ENCODE data around the gene GBP2. TPM values are rescaled to one million over a fixed set of nuclear protein-coding genes. Genes with fewer than 3 reads are reported as not detected.
"Not testable (repeated sequence)": the region's sequence is repeated elsewhere in the genome, so short reads cannot be mapped to it uniquely, and the experiment has no call there.

The GBP2 gene
- total RNA-seq, 1 donor from 2014 or later: not detected

DNA sequence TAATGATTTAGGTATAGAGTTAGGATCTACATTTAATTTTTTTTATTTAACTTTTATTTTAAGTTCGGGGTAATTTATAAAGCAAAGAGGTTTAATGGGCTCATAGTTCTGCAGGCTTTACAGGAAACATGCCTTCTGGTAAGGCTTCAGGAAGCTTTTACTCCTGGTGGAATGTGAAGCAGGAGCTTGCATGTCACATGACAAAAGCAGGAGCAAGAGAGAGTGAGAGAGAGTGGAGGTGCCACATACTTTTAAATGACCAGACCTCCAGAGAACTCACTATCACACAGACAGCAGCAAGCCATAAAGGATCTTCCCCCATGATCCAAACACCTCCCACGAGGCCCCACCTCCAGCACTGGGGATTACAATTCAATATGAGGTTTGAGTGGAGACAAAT is 17.6 kb upstream of the GBP2 start:
- Mint-ChIP-seq H3K27me3 (ENCODE audit: unreplicated experiment) (peaks cover 1% of the 10 kb centered on the region), H3K4me3 (ENCODE audit: unreplicated experiment) (no peak overlapping the region), H3K4me1 (ENCODE audit: low read depth, unreplicated experiment) (peaks cover 3% of the 10 kb centered on the region), H3K27ac (ENCODE audit: unreplicated experiment) (no peak overlapping the region), H3K36me3 (ENCODE audit: unreplicated experiment) (no peaks in the 10 kb centered on the region), H3K9me3 (ENCODE audit: unreplicated experiment) (no peaks in the 10 kb centered on the region)
- no peak for DNase-seq
- TF ChIP-seq, protein P1, sequence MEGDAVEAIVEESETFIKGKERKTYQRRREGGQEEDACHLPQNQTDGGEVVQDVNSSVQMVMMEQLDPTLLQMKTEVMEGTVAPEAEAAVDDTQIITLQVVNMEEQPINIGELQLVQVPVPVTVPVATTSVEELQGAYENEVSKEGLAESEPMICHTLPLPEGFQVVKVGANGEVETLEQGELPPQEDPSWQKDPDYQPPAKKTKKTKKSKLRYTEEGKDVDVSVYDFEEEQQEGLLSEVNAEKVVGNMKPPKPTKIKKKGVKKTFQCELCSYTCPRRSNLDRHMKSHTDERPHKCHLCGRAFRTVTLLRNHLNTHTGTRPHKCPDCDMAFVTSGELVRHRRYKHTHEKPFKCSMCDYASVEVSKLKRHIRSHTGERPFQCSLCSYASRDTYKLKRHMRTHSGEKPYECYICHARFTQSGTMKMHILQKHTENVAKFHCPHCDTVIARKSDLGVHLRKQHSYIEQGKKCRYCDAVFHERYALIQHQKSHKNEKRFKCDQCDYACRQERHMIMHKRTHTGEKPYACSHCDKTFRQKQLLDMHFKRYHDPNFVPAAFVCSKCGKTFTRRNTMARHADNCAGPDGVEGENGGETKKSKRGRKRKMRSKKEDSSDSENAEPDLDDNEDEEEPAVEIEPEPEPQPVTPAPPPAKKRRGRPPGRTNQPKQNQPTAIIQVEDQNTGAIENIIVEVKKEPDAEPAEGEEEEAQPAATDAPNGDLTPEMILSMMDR (IDR thresholded peaks at IDR 0.05; ENCODE audit: partially characterized antibody, unreplicated experiment): no peak

- Mint-ChIP-seq H3K4me1 (ENCODE audit: low read depth, unreplicated experiment) (no peaks in the 10 kb centered on the region), H3K4me3 (ENCODE audit: unreplicated experiment) (no peak overlapping the region), H3K27ac (ENCODE audit: unreplicated experiment) (no peak overlapping the region), H3K36me3 (ENCODE audit: unreplicated experiment) (no peaks in the 10 kb centered on the region), H3K9me3 (ENCODE audit: unreplicated experiment) (no peaks in the 10 kb centered on the region), H3K27me3 (ENCODE audit: unreplicated experiment) (peaks cover 1% of the 10 kb centered on the region)
- no peak for DNase-seq
- TF ChIP-seq, protein P1 (IDR thresholded peaks at IDR 0.05; ENCODE audit: partially characterized antibody, unreplicated experiment): no peak
These were observed 16.2 kb upstream of the GBP2 start for GRCh38 chr1:89142160-89142559.

DNA sequence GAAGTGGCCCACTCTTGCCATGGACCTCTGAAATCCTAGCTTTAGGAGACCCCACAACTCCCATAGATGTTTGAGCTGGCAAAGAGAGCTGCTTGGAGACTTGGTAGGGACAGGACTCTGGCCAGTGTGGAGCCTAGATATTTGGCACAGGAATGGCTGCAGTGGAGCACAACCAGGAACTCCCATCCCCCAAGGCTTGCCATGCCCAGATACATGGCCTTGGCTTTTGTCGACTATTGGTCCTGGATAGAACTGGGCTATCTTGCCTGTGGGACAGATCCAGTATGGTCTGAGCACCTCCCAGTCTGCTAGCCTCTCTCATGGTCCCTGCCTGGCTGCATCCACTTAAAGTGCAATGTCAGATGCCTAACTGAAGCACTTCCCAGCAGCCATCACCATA is 7.8 kb upstream of the GBP2 start:
- TF ChIP-seq, protein P1 (IDR thresholded peaks at IDR 0.05; ENCODE audit: partially characterized antibody, unreplicated experiment): no peak
- DNase-seq: no peak
- no peak overlapping the region for H3K27ac Mint-ChIP-seq (ENCODE audit: unreplicated experiment)
- no peaks in the 10 kb centered on the region for H3K4me1 Mint-ChIP-seq (ENCODE audit: low read depth, unreplicated experiment)
- peaks cover 2% of the 10 kb centered on the region for H3K27me3 Mint-ChIP-seq (ENCODE audit: unreplicated experiment)
- no peaks in the 10 kb centered on the region for H3K9me3 Mint-ChIP-seq (ENCODE audit: unreplicated experiment)
- no peaks in the 10 kb centered on the region for H3K36me3 Mint-ChIP-seq (ENCODE audit: unreplicated experiment)
- H3K4me3 Mint-ChIP-seq (ENCODE audit: unreplicated experiment): no peak overlapping the region

GRCh38 chr1:89130716-89131115 is 4.8 kb upstream of the GBP2 start:
- Mint-ChIP-seq H3K4me1 (ENCODE audit: low read depth, unreplicated experiment) (no peaks in the 10 kb centered on the region), H3K9me3 (ENCODE audit: unreplicated experiment) (no peaks in the 10 kb centered on the region)
- TF ChIP-seq, protein P1 (IDR thresholded peaks at IDR 0.05; ENCODE audit: partially characterized antibody, unreplicated experiment): no peak

DNA sequence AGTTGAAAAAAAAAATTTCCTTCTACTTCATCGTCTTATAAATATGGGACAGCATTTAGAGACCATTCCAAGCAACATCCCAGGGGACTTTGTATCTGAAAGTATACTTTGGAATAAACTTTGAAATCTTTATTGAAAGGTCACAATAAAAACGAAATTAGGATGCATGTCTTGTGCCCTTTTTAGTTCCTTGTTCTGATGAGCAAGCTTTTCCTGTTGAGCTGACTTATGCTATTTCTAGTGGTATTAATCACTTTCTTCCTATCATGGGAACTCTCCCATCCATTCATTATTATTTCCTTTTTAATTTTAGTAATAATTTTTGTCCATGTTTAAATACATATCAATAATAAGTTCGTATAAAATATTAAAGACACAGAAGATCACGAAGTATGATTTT is 4.0 kb upstream of the GBP2 start:
- TF ChIP-seq, protein P1 (IDR thresholded peaks at IDR 0.05; ENCODE audit: partially characterized antibody, unreplicated experiment): no peak
- H3K4me3 Mint-ChIP-seq (ENCODE audit: unreplicated experiment): no peak overlapping the region

More at GRCh38 chr1:89130716-89131115, 4.8 kb upstream of the GBP2 start:
- no peak for DNase-seq
- Mint-ChIP-seq H3K27ac (ENCODE audit: unreplicated experiment) (no peak overlapping the region), H3K4me3 (ENCODE audit: unreplicated experiment) (no peak overlapping the region), H3K27me3 (ENCODE audit: unreplicated experiment) (peaks cover 2% of the 10 kb centered on the region), H3K36me3 (ENCODE audit: unreplicated experiment) (peaks cover 4% of the 10 kb centered on the region)

GRCh38 chr1:89128003-89128458 is 2.1 kb upstream of the GBP2 start:
- not testable (repeated sequence) for H3K9me3 Mint-ChIP-seq (ENCODE audit: unreplicated experiment); H3K36me3 Mint-ChIP-seq (ENCODE audit: unreplicated experiment)

More for the DNA sequence above, 4.0 kb upstream of the GBP2 start:
- H3K27me3 Mint-ChIP-seq (ENCODE audit: unreplicated experiment): peaks cover 2% of the 10 kb centered on the region
- H3K36me3 Mint-ChIP-seq (ENCODE audit: unreplicated experiment): peaks cover 4% of the 10 kb centered on the region
- no peaks in the 10 kb centered on the region for H3K4me1 Mint-ChIP-seq (ENCODE audit: low read depth, unreplicated experiment)
- H3K27ac Mint-ChIP-seq (ENCODE audit: unreplicated experiment): no peak overlapping the region
- no peaks in the 10 kb centered on the region for H3K9me3 Mint-ChIP-seq (ENCODE audit: unreplicated experiment)
- DNase-seq: no peak

DNA sequence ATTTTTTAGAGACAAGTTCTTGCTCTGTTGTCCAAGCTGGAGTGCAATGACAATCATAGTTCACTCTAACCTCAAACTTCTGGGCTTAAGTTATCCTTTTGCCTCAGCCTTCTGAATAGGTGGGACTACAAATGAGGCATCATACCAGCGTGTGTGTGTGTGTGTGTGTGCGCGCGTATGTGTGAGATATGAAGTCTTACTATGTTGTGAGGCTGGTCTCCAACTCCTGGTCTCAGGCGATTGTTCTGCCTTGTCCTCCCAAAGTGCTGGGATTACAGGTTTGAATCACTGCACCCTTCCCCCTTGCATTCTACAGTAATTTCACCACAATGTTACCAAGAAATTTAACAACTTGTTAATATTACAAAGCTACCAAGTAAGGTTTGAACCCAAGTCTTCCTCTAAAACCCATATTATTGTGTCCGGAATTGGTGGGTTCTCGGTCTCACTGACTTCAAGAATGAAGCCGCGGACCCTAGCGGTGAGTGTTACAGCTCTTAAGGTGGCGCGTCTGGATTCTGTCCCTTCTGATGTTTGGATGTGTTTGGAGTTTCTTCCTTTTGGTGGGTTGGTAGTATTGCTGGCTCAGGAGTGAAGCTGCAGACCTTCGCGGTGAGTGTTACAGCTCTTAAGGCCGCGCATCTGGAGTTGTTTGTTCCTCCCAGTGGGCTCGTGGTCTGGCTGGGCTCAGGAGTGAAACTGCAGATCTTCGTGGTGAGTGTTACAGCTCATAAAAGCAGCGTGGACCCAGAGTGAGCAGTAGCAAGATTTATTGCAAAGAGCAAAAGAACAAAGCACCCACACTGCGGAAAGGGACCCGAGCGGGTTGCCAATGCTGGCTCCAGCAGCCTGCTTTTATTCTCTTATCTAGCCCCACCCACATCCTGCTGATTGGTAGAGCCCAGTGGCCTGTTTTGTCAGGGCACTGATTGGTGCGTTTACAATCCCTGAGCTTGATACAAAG is 970 bp upstream of the GBP2 start:
- H3K4me1 Mint-ChIP-seq (ENCODE audit: low read depth, unreplicated experiment); H3K9me3 Mint-ChIP-seq (ENCODE audit: unreplicated experiment): not testable (repeated sequence)

More at GRCh38 chr1:89128003-89128458, 2.1 kb upstream of the GBP2 start:
- not testable (repeated sequence) for DNase-seq; H3K27ac Mint-ChIP-seq (ENCODE audit: unreplicated experiment); H3K4me3 Mint-ChIP-seq (ENCODE audit: unreplicated experiment); H3K27me3 Mint-ChIP-seq (ENCODE audit: unreplicated experiment); H3K4me1 Mint-ChIP-seq (ENCODE audit: low read depth, unreplicated experiment)

More for the DNA sequence above, 970 bp upstream of the GBP2 start:
- not testable (repeated sequence) for DNase-seq; H3K4me3 Mint-ChIP-seq (ENCODE audit: unreplicated experiment); H3K27ac Mint-ChIP-seq (ENCODE audit: unreplicated experiment); H3K36me3 Mint-ChIP-seq (ENCODE audit: unreplicated experiment); H3K27me3 Mint-ChIP-seq (ENCODE audit: unreplicated experiment)
